NCI-H2227 (cell line): ENCODE results near the gene CBFA2T3.

Source experiments
- DNase-seq: peaks from one replicate; lab custom pipeline; 2025; ENCODE audit not compliant: unreplicated experiment; lab: John Stamatoyannopoulos, UW

Gene CBFA2T3

GRCh38 chr16:88844419-88845036, 132.5 kb downstream of the CBFA2T3 start:
- DNase-seq, result no peak

- DNase-seq, result no peak
Observed at GRCh38 chr16:88843256-88843655, 133.8 kb downstream of the CBFA2T3 start.

- DNase-seq, result no peak
Observed at GRCh38 chr16:88842806-88843205, 134.2 kb downstream of the CBFA2T3 start.

DNA sequence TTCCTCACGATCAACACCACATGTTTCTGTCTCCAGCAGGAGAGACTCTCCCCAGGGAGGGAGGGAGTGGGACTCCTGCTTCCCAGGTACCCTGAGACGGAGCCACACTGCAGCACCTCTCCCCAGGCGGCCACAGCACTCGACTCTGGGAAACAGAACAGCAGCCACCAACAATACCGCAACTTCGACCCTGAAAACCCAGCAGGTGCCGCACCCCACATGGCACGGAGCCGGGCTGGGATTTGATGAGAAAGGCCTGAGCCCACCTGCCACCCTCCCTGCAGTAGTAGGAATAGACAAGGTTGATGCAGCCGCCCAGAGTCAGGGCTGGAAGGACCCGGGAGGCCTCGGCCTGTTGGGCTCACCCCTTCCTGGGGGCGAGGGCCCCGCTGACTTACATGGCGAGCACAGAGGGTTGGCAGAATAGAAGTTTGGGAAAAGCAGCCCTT, 134.7 kb downstream of the CBFA2T3 start:
- DNase-seq, result no peak

GRCh38 chr16:88841521-88842307, 135.3 kb downstream of the CBFA2T3 start:
- DNase-seq, result no peak

- DNase-seq, result no peak
Observed at GRCh38 chr16:88840600-88841215, 136.3 kb downstream of the CBFA2T3 start.

DNA sequence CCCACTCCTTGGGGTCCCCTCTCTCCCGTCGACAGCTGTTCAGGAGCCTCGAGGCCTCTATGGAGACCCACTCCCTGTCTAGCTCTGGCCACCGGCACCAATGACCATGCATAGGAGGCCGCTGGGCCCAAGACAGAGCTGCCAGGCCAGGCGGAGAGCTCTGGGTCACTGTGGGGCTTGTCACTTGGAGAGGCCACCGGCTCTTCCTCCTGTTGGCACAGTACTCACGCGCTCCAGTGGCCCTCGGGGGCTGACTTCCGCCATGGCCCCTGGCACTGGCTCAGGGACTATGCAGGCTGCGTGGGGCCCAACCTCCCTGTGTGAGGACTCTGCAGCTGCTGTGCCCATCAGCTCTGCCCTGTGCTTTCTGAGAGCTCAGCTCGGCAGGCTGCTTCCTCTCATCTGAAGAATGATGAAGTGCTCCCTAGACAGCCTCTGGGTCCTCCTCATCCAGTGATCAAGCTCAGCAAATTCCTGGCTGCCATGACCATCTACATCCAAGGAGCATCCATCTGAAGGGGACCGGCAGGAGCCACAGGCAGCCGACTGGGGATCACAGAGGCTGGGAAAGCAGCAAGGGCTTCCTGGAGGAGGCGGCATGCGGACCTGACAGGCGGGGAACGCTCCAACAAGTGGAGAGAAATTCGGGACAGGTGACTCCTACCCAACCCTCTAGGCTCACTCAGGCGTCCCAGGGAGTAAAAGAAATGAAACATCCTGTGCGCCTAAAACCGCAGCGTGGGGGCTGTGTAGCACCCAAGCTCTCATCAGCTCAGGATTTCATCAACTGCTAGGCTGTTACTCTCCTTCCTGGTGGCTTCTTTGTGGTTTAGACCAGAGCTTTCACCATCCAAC, 137.0 kb downstream of the CBFA2T3 start:
- DNase-seq, result no peak

DNA sequence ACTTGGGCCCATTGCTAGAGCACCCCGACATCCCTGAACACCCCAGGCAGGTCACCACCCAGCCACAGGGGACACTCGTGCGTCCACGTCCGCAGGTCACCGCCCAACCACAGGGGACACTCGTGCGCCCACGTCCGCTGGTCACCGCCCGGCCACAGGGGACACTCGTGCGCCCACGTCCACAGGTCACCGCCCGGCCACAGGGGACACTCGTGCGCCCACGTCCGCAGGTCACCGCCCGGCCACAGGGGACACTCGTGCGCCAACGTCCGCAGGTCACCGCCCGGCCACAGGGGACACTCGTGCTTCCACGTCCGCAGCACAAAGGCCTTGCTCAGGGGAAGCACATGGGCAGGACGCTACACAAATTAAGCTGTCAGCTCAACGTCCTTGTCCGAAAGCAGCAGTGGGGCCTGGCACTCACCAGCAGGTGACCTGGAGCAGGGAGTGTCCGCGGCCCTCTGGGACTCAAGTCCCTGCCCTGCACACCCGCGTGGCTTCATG, 137.9 kb downstream of the CBFA2T3 start:
- DNase-seq, result no peak

DNA sequence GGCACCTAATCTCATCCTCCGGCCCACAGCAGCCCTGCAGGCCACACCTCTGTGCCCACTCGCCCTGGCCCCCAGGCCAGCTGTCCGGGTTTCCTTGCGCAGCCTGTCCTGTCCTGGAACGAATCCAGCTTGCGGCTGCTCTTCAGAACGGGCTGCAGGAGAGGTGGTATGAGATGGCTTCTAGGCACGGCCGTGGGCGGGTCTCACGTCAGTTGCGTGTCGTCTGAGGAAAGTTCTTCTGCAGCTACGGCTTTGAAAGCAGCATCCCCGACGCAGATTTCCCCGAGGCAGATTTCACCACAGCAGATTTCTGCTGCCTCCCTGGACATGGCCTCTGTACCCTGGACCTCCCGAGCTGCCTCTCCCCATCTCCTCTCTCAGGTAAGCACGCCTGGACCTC, 138.4 kb downstream of the CBFA2T3 start:
- DNase-seq, result no peak

DNA sequence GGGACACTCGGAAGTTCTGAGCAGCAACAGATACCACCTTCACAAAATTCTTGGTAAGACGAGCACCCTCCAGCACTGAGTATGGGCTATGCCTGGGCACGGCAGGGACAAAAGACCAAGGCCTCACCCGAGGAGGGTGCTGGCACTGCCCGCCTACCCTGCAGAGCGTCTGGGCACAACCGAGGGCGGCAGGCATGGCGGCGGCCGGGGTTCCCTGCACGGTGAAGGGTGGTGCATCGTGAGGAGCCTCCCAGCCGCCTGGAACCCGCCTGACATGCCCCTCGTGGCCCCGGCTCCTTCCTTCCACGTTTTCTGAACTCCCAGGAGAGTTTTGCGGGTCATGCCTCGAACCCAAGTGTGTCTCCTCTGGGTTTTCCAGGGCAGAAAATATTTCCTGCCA, 139.2 kb downstream of the CBFA2T3 start:
- DNase-seq, result no peak

DNA sequence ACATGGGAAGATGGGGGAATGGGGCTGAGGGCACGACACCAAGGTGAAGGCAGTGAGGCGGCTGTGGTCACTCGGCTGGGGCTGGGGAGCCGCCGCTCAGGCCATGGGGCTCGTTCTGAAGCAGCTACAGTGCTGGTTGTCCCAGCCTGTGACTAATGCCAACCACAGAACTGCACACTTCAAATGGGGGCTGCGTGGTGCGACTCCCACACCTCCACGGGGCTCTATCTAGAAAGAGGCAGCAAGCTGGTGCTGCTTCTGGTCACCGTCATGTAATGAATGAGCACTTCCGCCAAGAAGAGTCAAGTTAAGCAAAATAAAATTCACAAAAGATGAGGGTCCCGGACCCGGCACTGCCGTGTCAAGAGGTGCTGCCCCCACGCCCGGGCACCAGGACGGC, 140.2 kb downstream of the CBFA2T3 start:
- DNase-seq, result no peak

- DNase-seq, result no peak
Observed at GRCh38 chr16:88835818-88836217, 141.2 kb downstream of the CBFA2T3 start.

- no peak for DNase-seq
Observed at GRCh38 chr16:88835383-88835782, 141.6 kb downstream of the CBFA2T3 start.

- DNase-seq, result no peak
Observed at GRCh38 chr16:88834670-88835069, 142.3 kb downstream of the CBFA2T3 start.

DNA sequence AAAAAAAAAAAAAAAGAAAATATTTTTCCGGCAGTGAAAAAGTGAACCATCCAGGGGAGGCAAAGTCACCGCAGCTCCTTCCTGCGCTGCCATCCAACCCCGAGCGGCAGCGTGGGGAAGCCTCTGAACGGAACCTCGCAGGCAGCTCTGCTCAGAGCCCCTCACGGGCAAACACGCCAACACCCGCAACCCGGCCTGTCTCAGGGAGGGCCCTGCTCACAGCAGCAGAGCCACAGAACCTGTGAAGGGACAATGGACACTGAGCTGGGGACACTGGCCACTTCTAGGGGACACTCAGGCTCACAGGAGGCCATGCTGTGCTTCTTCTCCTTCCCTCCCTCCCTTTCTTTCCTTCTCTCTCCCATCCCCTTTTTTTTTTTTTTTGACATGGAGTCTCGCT, 143.9 kb downstream of the CBFA2T3 start:
- DNase-seq, result no peak

DNA sequence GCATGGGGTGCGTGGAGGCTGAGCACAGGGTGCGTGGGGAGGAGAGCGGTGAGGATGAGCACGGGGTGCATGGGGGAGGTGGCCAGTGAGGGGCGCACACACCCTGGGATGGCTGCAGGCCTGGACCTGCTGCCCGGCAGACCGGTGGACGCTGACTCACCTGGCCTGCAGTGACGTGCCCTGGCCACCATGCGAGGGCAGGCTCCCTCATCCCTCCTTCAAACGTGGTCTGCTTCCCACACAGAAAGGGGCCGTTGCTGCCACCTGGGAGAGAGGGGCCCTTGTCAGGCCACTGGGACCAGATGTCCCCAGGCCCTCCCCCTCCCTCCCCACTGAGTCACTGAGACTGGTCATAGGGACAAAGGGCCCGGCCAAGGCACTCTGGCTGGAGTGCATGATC, 145.2 kb downstream of the CBFA2T3 start:
- no peak for DNase-seq

GRCh38 chr16:88830783-88831182, 146.2 kb downstream of the CBFA2T3 start:
- DNase-seq, result no peak

DNA sequence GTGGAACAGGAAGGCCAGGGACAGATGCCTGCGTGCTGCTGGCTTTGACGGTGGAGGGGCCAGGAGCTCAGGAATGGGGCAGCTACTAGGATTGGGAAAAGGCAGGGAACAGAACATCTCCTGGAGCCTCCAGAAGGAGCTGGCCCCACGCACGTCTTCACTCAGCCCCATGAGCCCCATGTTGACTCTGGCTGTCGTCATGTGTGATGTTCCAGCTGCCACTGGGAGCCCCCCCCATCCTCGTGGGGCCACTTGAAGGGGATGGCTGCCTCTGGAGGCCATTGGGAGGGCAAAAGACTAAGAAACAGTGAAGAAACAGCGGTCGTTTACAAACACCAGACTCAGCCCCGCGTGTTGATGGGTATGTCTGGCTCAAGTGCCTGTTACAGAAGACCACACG, 146.7 kb downstream of the CBFA2T3 start:
- DNase-seq, result no peak

DNA sequence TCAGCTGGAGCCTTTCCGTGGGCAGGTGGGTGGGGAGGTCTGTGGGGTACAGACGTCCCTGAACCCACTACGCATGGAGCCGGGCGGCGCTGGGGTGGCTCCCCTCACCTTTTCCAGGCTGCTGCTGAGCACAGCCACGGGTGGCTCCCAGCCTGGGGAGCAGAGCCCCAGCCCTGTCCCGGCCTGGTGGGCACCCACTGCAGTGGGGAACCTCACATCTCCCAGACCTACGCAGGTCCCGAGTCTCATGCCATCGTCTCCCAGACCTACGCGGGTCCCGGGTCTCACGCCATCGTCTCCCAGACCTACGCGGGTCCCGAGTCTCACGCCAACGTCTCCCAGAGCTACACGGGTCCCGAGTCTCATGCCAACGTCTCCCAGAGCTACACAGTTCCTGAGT, 148.3 kb downstream of the CBFA2T3 start:
- DNase-seq, result no peak

DNA sequence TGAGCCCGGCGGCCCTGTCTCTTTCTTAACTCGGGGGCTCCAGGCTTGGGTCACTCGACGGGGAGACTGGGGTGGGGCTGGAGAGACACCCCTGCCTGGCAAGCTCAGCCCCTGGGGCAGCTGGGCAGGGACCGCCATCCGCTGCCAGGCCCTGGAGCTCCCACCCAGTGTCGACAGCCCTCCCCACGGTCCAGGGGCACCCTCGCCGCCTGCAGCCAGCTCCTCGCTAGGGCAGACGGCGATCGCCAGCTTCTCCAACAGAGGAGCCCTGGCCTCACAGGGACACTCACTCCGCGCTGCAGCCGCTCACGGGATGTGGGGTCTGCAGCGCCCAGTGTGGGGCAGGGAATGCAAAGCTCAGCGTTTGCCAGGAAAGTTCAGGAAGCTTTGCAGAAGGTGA, 149.3 kb downstream of the CBFA2T3 start:
- no peak for DNase-seq
